ENCODE data around the gene RTL1.

RTL1 gene

DNA sequence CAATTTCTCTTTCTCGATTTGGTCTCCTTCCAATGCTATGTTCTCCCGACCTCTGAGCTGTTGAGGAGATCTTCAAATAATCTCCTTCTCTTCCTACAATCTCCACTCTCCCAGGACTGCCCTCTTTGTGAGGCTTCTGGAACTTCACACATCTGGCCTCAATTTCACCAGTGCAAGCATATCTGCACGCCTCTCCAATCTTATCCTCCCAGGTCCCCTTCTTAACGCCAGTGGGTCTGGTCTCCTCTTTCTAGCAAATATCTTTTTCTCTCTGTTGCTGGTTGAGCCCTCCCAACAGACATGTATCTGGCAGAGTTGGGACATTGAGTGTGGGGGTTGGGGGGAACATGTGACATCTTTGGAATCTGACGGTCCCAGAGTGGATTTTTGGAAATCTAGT, 17.9 kb downstream of the RTL1 start:
- TF ChIP-seq, protein P1, sequence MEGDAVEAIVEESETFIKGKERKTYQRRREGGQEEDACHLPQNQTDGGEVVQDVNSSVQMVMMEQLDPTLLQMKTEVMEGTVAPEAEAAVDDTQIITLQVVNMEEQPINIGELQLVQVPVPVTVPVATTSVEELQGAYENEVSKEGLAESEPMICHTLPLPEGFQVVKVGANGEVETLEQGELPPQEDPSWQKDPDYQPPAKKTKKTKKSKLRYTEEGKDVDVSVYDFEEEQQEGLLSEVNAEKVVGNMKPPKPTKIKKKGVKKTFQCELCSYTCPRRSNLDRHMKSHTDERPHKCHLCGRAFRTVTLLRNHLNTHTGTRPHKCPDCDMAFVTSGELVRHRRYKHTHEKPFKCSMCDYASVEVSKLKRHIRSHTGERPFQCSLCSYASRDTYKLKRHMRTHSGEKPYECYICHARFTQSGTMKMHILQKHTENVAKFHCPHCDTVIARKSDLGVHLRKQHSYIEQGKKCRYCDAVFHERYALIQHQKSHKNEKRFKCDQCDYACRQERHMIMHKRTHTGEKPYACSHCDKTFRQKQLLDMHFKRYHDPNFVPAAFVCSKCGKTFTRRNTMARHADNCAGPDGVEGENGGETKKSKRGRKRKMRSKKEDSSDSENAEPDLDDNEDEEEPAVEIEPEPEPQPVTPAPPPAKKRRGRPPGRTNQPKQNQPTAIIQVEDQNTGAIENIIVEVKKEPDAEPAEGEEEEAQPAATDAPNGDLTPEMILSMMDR (IDR thresholded peaks at IDR 0.05; ENCODE audit: low read depth, low read length) = peak; percentile 5
- DNase-seq (ENCODE audit: extremely low read depth, low read depth) = no peak

DNA sequence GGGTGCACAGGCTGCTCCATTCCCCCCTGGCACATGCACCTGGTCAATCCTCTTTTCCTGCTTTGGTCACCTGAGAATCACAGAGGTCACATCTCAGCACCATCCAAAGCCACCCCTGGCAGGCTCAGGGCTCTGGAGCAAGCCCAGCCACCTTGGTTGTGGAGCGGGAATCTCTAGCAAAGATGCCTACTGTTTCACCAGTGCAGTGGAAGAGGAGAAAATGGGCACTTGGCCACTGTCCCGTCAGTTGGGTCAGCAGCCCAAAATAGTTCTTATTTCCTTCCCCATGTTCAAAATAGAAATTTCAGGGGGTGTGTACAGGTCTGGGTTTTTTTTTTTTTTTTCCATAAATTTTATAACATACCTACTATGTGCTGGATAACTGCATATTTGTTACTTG, 18.3 kb downstream of the RTL1 start:
- no peak for DNase-seq (ENCODE audit: extremely low read depth, low read depth)
- TF ChIP-seq, protein P1 (IDR thresholded peaks at IDR 0.05; ENCODE audit: low read depth, low read length) = no peak

DNA sequence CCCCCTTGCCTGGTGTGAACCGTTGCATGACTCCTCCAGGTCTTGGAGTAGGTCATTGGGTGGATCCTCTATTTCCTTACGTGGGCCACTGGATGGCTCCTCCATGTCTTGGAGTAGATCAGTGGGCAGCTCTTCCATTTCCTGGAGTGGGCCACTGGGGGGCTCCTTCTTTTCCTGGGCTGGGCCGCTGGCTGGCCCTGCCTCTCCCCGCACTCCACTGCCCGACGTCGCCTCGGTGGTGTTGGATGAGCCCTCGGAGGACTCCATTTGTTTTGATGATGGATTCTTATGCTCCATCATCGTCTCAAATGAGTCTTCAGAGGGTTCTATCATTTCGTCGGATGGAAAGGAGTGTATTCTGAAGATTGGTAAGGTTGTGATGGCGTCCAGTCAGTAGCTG, 19.1 kb downstream of the RTL1 start:
- TF ChIP-seq, protein P1 (IDR thresholded peaks at IDR 0.05; ENCODE audit: low read depth, low read length) = no peak
- DNase-seq (ENCODE audit: extremely low read depth, low read depth) = no peak

DNA sequence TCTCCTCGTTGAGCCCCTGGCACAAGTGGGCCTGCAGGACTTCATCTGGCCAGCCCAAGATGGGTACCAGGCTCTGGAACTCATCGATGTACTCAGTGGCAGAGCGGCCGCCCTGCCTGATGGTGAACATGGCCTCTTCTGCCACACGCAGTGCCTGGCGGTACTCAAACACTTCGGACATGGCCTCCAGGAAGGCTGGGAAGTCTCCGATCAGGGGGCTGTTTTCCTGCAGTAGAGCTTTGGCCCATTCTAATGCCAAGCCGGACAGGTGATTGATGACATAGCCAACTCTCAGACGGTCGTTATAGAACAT, 19.8 kb downstream of the RTL1 start:
- DNase-seq (ENCODE audit: extremely low read depth, low read depth) = no peak
- TF ChIP-seq, protein P1 (IDR thresholded peaks at IDR 0.05; ENCODE audit: low read depth, low read length) = no peak

DNA sequence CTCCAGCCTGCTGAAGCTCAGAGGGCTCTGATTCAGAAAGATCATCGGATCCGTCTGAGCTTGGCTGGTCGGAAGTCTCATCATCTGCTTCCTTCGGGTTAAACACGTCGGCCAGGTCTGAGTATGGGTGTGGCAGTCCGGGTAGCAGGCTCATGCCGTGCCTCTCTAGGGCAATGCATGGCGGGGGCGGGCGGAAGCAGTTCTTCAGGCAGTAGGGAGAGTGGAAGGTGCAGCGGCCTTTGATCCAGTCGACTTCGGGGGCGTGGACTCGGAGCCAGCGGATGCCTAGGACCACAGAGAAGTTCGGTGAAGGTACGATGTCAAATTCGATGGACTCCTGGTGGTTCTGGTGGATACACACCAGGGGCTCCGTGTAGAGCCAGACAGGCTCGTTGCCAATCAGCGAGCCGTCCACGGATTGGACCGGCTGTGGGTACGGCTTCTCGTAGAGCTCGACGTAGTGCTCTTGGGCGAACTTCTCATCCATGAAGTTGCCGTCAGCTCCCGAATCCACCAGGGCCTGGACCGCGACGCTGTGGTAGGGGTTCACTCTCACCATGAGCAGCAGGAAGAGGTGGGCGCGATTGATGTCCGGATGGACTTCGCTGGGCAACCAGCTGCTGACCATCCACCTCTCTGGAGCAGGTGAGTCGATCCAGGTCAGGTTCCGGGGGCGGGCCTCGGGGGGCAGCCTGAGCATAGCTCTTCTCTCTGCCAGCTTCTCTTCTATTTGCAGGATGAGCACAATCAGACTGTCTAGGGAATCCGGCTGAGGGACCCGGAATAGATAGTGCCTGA, 20.3 kb downstream of the RTL1 start:
- TF ChIP-seq, protein P1 (IDR thresholded peaks at IDR 0.05; ENCODE audit: low read depth, low read length) = no peak
- DNase-seq (ENCODE audit: extremely low read depth, low read depth) = no peak

DNA sequence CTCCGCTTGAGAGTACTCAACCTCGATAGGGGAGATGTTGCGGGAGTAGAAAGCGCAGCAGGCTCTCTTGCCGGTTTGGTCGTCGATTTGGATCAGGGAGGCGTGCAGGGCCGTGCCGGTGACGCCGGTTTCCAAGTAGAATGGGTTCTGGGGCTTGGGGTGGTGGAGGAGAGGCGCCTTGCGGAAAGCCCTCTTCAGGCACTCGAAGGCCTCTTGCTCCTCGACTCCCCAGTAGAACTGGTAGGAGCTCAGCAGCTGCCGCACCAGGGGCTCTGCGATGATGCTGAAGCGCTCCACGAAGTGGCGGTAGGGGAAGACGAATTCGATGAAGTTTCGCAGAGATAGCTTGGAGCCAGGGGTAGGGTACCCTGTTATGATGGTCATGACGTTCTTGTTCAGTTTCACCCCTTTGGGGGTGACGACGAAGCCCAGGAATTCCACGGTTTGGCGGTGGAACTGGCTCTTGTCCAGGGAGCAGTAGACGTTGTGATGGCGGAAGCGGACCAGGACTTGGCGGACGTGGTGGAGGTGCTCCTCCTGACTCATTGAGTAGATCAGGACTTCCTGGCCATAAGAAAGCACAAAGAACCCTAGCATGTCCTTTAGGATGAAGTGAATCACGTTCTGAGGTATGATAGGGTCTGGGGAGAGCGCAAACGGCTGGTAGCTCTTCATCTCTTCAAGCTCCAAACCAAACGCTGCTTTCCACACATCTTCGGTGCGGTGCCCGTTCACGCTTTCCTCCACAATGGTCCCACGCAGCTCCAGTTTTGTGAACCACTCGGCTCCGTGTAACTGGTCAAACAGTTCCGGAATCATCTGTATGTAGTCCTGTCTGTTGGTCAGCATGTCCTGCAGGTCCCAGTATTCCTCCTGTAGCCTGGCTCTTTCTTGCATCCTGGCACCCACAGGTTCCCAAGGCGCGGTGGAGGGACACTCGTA, 21.2 kb downstream of the RTL1 start:
- no peak for DNase-seq (ENCODE audit: extremely low read depth, low read depth)
- TF ChIP-seq, protein P1 (IDR thresholded peaks at IDR 0.05; ENCODE audit: low read depth, low read length) = no peak
